K562 (cell line): ENCODE measurements around the gene NDUFA6. TPM values are rescaled to one million over a fixed set of nuclear protein-coding genes. Genes with fewer than 3 reads are reported as not detected.

Source experiments
- EWSR1 ChIP-seq: fragments of 450-650 bp; IDR thresholded peaks from 2 replicates; pipeline ENCODE4 v1.6.1; 2018; ENCODE audit warnings: borderline replicate concordance, mild to moderate bottlenecking, low read depth, moderate library complexity; ENCODE audit not compliant: partially characterized antibody
- FOXK2 ChIP-seq, 2 experiments: fragments of 450-650 bp; IDR thresholded peaks in 1 of 2; conservative IDR thresholded peaks in 1 of 2; 2 replicates each; pipeline ENCODE4 v1.6.1; 2016; ENCODE audit warnings: low read depth in 2 of 2, mild to moderate bottlenecking in 1 of 2
- HMG20A ChIP-seq: fragments of 450-650 bp; formaldehyde crosslinking; conservative IDR thresholded peaks from 2 replicates; pipeline ENCODE4 v1.4.0; 2020; ENCODE audit warnings: mild to moderate bottlenecking, mixed read lengths
- KAT8 ChIP-seq: fragments of 450-650 bp; IDR thresholded peaks from 2 replicates; pipeline ENCODE4 v1.6.1; 2016; ENCODE audit warnings: low read depth, mild to moderate bottlenecking
- NCOA6 ChIP-seq: fragments of 450-650 bp; IDR thresholded peaks from 2 replicates; pipeline ENCODE4 v1.6.1; 2017; ENCODE audit warnings: mild to moderate bottlenecking
- TEAD1 ChIP-seq, 2 experiments: fragments of 450-650 bp in 1 of 2; sonication (generic) in 1 of 2; formaldehyde crosslinking; IDR thresholded peaks; 2 replicates each; pipeline versions ENCODE4 v1.4.0 to v1.8.0; 2020 to 2022; ENCODE audit warnings: mild to moderate bottlenecking in 2 of 2, missing genetic modification reagents in 1 of 2
- THAP7 ChIP-seq: fragments of 250-450 bp; sonication (Bioruptor Pico); IDR thresholded peaks from 2 replicates; pipeline ENCODE4 v1.5.0; 2021
- TRIM28 ChIP-seq: fragments of 450-650 bp; IDR thresholded peaks from 2 replicates; pipeline ENCODE4 v1.6.1; 2017
- U2AF1 ChIP-seq: fragments of 200-400 bp; formaldehyde crosslinking; optimal IDR thresholded peaks from 2 replicates; pipeline ENCODE3; 2017; ENCODE audit warnings: mild to moderate bottlenecking, low read depth, low read length, moderate library complexity
- VEZF1 ChIP-seq: fragments of 200-800 bp; sonication (Bioruptor generic); IDR thresholded peaks from 2 replicates; pipeline ENCODE4 v1.6.1; 2017; ENCODE audit warnings: missing genetic modification characterization, missing compliant biosample characterization
- ZBTB9 ChIP-seq: fragments of 450-650 bp; formaldehyde crosslinking; IDR thresholded peaks from 2 replicates; pipeline ENCODE4 v1.4.0; 2020; ENCODE audit warnings: mild to moderate bottlenecking, moderate library complexity
- polyA plus RNA-seq, 8 experiments: library from polyadenylated mRNA; depleted of rRNA in 4 of 8; stranded (reverse) in 5 of 8; unstranded in 3 of 8; fragments of >200 nt; fragmentation: Nextera tagmentation in 2 of 8; fragmentation: Illumina TruSeq in 1 of 8; extraction: Ambion mirVana in 2 of 8; extraction: Trizol in 1 of 8; gene quantifications; 2 replicates each; pipeline versions ENCODE4 v1.2.1 to v1.2.3, GENCODE V29; 2011 to 2014; ENCODE audit warnings: inconsistent platforms in 1 of 8, missing spikeins in 1 of 8
- total RNA-seq, 7 experiments: library from RNA; depleted of rRNA in 6 of 7; stranded (reverse); fragments of >200 nt in 6 of 7; fragmentation: Illumina TruSeq in 2 of 7; extraction: Trizol in 2 of 7; gene quantifications; 2 replicates each; pipeline versions ENCODE4 v1.2.1 to v1.2.3, GENCODE V29; 2011 to 2021; ENCODE audit warnings: low replicate concordance in 1 of 7
- TF ChIP-seq, protein P1 (sequence below), 2 experiments: fragments of 450-650 bp; IDR thresholded peaks; 2 replicates each; pipeline ENCODE4 v1.6.1; 2016; ENCODE audit warnings: mild to moderate bottlenecking in 2 of 2, borderline replicate concordance in 1 of 2, low read depth in 1 of 2, moderate library complexity in 1 of 2
- TF ChIP-seq, protein P2 (sequence below): fragments of 450-650 bp; IDR thresholded peaks from 2 replicates; pipeline ENCODE4 v1.6.1; 2016; ENCODE audit warnings: antibody characterized with exemption

NDUFA6 gene
- total and polyA plus RNA-seq, 9 of the 15 experiments (the other 6 are each of a cell fraction or from before 2014, with no cell fraction given): 90.0 to 474 (median 128) TPM

DNA sequence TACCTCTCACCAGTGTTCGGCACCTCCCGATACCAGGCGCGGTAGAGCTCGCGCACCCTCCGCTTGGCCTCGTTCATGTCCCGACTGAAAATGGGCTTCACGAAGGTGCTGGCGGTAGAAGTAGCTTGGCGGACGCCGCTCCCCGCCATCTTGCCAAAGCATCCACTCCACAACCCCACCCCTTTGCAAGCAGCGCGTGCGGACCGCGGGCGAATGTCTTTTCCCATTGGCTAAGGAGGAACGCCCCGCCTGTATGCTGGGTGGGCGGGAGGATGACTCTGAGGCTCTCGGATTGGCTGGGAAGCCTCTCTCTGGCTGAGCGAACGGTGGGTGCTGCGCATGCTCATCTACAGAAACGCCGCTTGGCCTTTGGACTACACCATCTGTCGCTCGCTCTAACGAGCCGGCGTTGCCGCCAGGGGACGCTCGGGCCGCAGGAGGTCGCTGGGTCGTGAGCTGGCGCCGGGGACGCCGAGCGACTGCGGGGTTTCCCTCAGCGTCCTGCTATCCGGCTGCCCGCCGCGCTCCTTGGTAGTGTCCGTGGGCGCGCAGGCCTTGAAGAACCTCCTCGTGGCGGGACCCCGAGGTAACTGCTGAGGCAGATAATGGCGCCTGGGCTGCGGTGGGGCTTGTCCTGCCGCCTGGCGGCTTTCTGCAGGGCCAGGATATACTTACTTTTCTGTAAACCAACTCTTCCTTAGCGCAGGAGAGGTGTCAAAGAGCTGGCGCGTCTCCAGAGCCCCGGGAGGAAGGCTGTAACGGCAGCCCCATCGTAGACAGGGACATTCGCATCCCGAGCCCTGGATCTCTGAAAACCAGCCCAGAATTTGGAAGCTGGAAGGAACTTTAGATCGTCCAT is at the start of gene NDUFA6 (continued):
- TF ChIP-seq, protein P1, sequence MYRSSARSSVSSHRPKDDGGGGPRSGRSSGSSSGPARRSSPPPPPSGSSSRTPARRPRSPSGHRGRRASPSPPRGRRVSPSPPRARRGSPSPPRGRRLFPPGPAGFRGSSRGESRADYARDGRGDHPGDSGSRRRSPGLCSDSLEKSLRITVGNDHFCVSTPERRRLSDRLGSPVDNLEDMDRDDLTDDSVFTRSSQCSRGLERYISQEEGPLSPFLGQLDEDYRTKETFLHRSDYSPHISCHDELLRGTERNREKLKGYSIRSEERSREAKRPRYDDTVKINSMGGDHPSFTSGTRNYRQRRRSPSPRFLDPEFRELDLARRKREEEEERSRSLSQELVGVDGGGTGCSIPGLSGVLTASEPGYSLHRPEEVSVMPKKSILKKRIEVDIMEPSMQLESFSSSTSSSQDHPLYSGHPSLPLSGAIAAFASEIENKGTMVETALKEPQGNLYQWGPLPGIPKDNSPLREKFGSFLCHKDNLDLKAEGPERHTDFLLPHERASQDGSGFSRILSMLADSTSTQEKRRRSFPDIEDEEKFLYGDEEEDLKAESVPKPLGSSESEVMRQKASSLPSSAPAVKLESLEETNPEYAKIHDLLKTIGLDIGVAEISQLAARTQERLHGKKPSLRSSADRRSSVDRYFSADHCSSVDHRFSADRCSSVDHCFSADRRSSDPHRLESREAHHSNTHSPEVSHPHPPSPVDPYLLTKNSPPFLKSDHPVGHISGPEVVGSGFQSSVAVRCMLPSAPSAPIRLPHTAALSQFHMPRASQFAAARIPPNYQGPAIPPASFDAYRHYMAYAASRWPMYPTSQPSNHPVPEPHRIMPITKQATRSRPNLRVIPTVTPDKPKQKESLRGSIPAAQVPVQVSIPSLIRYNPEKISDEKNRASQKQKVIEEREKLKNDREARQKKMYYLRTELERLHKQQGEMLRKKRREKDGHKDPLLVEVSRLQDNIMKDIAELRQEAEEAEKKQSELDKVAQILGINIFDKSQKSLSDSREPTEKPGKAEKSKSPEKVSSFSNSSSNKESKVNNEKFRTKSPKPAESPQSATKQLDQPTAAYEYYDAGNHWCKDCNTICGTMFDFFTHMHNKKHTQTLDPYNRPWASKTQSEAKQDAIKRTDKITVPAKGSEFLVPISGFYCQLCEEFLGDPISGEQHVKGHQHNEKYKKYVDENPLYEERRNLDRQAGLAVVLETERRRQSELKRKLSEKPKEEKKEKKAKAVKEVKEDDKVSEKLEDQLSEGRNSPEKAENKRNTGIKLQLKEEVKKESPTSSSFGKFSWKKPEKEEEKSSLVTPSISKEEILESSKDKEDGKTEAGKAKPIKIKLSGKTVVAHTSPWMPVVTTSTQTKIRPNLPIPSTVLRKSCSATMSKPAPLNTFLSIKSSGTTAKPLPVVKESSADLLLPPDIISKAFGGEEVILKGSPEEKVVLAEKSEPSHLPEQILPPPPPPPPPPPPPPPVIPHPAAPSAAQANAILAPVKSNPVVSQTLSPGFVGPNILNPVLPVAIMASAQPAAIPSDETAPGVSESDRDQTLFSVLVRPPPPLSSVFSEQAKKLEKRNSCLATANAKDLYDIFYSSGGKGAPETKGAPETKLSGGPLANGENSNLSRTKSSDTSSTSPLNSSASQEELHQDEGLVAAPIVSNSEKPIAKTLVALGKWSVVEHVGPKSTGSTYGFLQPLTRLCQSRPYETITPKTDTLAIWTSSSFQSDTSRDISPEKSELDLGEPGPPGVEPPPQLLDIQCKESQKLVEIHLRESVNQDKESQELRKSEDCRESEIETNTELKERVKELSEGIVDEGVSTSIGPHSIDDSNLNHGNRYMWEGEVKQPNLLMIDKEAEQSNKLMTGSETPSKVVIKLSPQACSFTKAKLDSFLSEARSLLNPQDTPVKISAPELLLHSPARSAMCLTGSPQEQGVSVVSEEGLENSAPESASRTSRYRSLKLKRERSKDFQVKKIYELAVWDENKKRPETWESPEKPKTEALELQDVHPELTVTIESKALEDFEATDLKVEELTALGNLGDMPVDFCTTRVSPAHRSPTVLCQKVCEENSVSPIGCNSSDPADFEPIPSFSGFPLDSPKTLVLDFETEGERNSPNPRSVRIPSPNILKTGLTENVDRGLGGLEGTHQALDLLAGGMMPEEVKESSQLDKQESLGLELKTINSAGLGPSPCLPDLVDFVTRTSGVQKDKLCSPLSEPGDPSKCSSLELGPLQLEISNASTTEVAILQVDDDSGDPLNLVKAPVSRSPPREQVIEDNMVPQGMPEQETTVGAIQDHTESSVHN (IDR thresholded peaks at IDR 0.05; ENCODE audit: borderline replicate concordance in 1 of 2, low read depth in 1 of 2): no peak
- TF ChIP-seq THAP7 (CRISPR knock-in tag) (no peak), ZBTB9 (CRISPR knock-in tag) (no peak), TEAD1 (CRISPR knock-in tag; IDR thresholded peaks at IDR 0.05) (0 out of 4 replicates have a peak, but pooled peaks of 1 of the 2 experiments have one; percentile 54), U2AF1 (no peak), HMG20A (CRISPR knock-in tag) (no peak), NCOA6 (no peak), EWSR1 (no peak), VEZF1 (CRISPR knock-in tag) (peak; percentile 72), KAT8 (no peak), TRIM28 (no peak), FOXK2 (conservative IDR thresholded peaks at IDR 0.05 in 1 of 2, IDR thresholded peaks at IDR 0.05 in 1 of 2; ENCODE audit: low read depth in 2 of 2) (no peak; a peak in 1 of 4 replicates)
- TF ChIP-seq, protein P2, sequence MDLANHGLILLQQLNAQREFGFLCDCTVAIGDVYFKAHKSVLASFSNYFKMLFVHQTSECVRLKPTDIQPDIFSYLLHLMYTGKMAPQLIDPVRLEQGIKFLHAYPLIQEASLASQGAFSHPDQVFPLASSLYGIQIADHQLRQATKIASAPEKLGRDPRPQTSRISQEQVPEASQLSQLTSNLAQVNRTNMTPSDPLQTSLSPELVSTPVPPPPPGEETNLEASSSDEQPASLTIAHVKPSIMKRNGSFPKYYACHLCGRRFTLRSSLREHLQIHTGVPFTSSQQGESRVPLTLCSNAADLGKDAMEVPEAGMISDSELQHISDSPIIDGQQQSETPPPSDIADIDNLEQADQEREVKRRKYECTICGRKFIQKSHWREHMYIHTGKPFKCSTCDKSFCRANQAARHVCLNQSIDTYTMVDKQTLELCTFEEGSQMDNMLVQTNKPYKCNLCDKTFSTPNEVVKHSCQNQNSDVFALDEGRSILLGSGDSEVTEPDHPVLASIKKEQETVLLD: peak; percentile 93
